ENCODE results near the gene GYS1. TPM values are rescaled to one million over a fixed set of nuclear protein-coding genes. Genes with fewer than 3 reads are reported as not detected.

The GYS1 gene
- total and polyA plus RNA-seq, 10 of the 15 experiments (the other 5 are each of a cell fraction or from before 2014, with no cell fraction given), result 3.7 to 62.0 (median 37.3) TPM

GRCh38 chr19:48963371-48964204 is 29.5 kb downstream of the GYS1 start:
- DNase-seq (ENCODE audit: low read depth, low spot score) (no peak), FAIRE-seq (peak; percentile 23), ATAC-seq (peak; percentile 58)
- 3% methylated on average over 19 of the region's 28 CpGs for WGBS (ENCODE audit: insufficient coverage, insufficient replicate concordance, low lambda C conversion rate, missing lambda C conversion rate)
- RAD21 ChIA-PET (ENCODE audit: unreplicated experiment), result interaction anchor here (0.6 to 1.6 kb wide), 9 partner anchors 9 to 180 kb away, joined by 3 to 12 read pairs (median 7); partner anchors contain the start of genes BAX, GYS1 and RUVBL2
- Histone ChIP-seq H3K4me3 (peak overlapping the region; percentile 73), H4K20me1 (ENCODE audit: control insufficient read depth, insufficient read depth) (no peaks in the 10 kb centered on the region), H3K36me3 (ENCODE audit: control insufficient read depth in 2 of 2, insufficient read depth in 2 of 2, low read length in 1 of 2) (peaks cover 0 to 15% of the 10 kb centered on the region in 2 experiments; a peak in 2 of 4 replicates), H3K9me3 (replicated peaks; ENCODE audit: control insufficient read depth, insufficient read depth, low read length) (no peaks in the 10 kb centered on the region), H3K4me1 (ENCODE audit: control insufficient read depth, insufficient read depth, low read length) (peaks cover 41% of the 10 kb centered on the region), H3K4me2 (ENCODE audit: control insufficient read depth, insufficient read depth) (peak overlapping the region; percentile 98), H3K79me2 (ENCODE audit: control insufficient read depth, insufficient read depth, low read length) (peaks cover 33% of the 10 kb centered on the region), H2AFZ (ENCODE audit: control insufficient read depth, low read depth, low read length) (no peak overlapping the region; the same call in 1 of the 2 replicates), H3K27me3 (replicated peaks in 1 of 2; ENCODE audit: control insufficient read depth in 2 of 2, insufficient read depth in 2 of 2, low read length in 1 of 2) (no peaks in the 10 kb centered on the region), H3K27ac (ENCODE audit: control insufficient read depth, insufficient read depth) (peak overlapping the region; percentile 84), H3K9ac (ENCODE audit: control insufficient read depth, insufficient read depth, low read length) (peak overlapping the region; percentile 73)
- SMC1A ChIA-PET (ENCODE audit: uncharacterized antibody, unreplicated experiment), result interaction anchor here (0.8 to 1.6 kb wide), 6 partner anchors 9 to 168 kb away, joined by 3 to 24 read pairs (median 4); partner anchors contain the start of genes PPP1R15A and RUVBL2
- POLR2A ChIA-PET, result interaction anchor here (0.6 to 4.2 kb wide), 19 partner anchors 9 to 330 kb away, joined by 3 to 64 read pairs (median 7); partner anchors contain the start of genes BAX, BCAT2, DHDH and GYS1
- BruUV-seq (replicated peaks), result no TSS peak
- in situ Hi-C loops (cut with MboI), result no loop called here
- CTCF ChIA-PET, result interaction anchor here (1.0 to 2.2 kb wide), 6 partner anchors 30 to 175 kb away, joined by 3 to 10 read pairs (median 5); partner anchors contain the start of genes GYS1, PPP1R15A and RUVBL2
- intact Hi-C loops (cut with micrococcal nuclease; ENCODE audit: unreplicated experiment), result loop anchor here (10.0 kb wide), 1 partner anchor 329 kb away; the partner anchor contains the start of gene DBP
- TF ChIP-seq TCF12 (IDR thresholded peaks at IDR 0.05; ENCODE audit: low read depth, low read length) (peak; percentile 62), NBN (IDR thresholded peaks at IDR 0.05) (peak; percentile 90), NFYA (IDR thresholded peaks at IDR 0.05; ENCODE audit: borderline replicate concordance, low read depth, low read length) (no peak), PBX3 (IDR thresholded peaks at IDR 0.05; ENCODE audit: insufficient replicate concordance, low read depth, low read length) (no peak), RB1 (IDR thresholded peaks at IDR 0.05; ENCODE audit: borderline replicate concordance) (peak; percentile 82; the same call in 1 of the 2 replicates), ZSCAN29 (IDR thresholded peaks at IDR 0.05) (no peak), TCF7 (IDR thresholded peaks at IDR 0.05; ENCODE audit: borderline replicate concordance) (peak; percentile 12; the same call in 1 of the 2 replicates), ZNF384 (IDR thresholded peaks at IDR 0.05; ENCODE audit: borderline replicate concordance, low read depth, low read length) (no peak), ESRRA (IDR thresholded peaks at IDR 0.05; ENCODE audit: low read length) (no peak; the same call in 1 of the 2 replicates), NFXL1 (IDR thresholded peaks at IDR 0.05; ENCODE audit: borderline replicate concordance) (no peak), HSF1 (IDR thresholded peaks at IDR 0.05; ENCODE audit: low read depth, low read length) (peak; percentile 48; the same call in 1 of the 2 replicates), FOS (IDR thresholded peaks at IDR 0.05; ENCODE audit: borderline replicate concordance, extremely low read depth, insufficient read length) (no peak), ZNF217 (IDR thresholded peaks at IDR 0.05) (no peak), PKNOX1 (IDR thresholded peaks at IDR 0.05) (peak; percentile 27; the same call in 1 of the 2 replicates), TCF3 (IDR thresholded peaks at IDR 0.05; ENCODE audit: borderline replicate concordance, insufficient read depth, low read depth, low read length) (no peak), ATF2 (IDR thresholded peaks at IDR 0.05; ENCODE audit: low read length) (peak; percentile 69; the same call in 1 of the 2 replicates), RUNX3 (IDR thresholded peaks at IDR 0.05; ENCODE audit: low read length) (peak; percentile 57), PML (IDR thresholded peaks at IDR 0.05; ENCODE audit: low read length) (0 out of 2 replicates have a peak, but pooled peaks have one; percentile 47)

Measured in GM12878 (cell line).